Testis (tissue), 2 donors: ENCODE measurements around the gene KLHL22.

Source experiments
- POLR2A ChIP-seq: fragments of 450-650 bp; IDR thresholded peaks from one replicate; pipeline ENCODE4 v1.6.1; 2017; ENCODE audit warnings: antibody characterized with exemption, mild to moderate bottlenecking, moderate library complexity
- TF ChIP-seq, protein P1 (sequence below), 3 experiments: fragments of 450-650 bp in 2 of 3; fragments of 200-600 bp in 1 of 3; sonication (generic) in 1 of 3; IDR thresholded peaks; one replicate each; pipeline ENCODE4 v1.5.1; 2016 to 2019; ENCODE audit warnings: antibody characterized with exemption in 3 of 3, mild to moderate bottlenecking in 2 of 3, moderate library complexity in 1 of 3

DNA sequence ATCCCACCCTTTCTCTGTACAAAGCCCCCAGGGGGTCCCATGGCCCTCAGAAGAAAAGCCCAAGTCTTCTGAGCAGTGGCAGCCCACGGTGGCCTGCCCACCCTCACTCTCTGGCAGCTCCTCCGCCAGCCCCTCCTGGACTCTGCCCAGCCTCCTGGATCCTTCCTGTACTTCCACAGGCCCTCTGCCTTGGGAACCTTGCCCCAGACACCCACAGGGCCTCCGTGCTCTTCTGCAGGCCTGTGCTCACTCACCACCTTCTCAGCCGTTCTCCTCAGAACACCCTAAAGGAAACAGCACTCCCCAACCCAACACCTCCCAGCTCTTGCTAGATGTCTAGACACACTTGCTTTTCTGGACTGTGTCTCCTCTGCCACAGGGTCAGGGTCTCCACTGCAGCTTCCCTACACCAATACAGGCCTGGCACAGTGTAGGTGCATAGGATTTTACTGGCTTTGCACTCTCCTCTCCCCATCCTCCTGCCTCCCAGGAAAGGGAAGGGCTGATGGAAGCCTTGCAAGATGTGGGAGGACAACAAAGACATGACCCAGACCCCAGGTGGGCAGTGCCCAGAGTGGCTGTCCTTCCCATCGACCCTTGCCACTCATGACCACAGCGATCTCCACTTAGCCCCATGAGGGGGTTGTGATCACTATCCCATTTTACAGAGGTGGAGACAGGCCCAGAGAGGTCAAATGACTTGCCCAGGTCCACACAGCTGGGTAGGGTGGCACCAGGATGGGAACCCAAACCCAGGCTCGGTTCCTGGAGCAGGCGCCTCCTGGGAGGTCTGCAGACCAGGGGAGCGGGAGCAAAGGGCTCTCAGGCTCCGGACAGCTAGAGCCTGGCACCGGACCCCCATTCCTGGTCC lies 59.9 kb downstream of the KLHL22 start:
- TF ChIP-seq POLR2A, result no peak
- TF ChIP-seq, protein P1, sequence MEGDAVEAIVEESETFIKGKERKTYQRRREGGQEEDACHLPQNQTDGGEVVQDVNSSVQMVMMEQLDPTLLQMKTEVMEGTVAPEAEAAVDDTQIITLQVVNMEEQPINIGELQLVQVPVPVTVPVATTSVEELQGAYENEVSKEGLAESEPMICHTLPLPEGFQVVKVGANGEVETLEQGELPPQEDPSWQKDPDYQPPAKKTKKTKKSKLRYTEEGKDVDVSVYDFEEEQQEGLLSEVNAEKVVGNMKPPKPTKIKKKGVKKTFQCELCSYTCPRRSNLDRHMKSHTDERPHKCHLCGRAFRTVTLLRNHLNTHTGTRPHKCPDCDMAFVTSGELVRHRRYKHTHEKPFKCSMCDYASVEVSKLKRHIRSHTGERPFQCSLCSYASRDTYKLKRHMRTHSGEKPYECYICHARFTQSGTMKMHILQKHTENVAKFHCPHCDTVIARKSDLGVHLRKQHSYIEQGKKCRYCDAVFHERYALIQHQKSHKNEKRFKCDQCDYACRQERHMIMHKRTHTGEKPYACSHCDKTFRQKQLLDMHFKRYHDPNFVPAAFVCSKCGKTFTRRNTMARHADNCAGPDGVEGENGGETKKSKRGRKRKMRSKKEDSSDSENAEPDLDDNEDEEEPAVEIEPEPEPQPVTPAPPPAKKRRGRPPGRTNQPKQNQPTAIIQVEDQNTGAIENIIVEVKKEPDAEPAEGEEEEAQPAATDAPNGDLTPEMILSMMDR (IDR thresholded peaks at IDR 0.05), result no peak
